Liver (tissue), 9 donors: ENCODE measurements around the gene ARHGEF26. TPM values are rescaled to one million over a fixed set of nuclear protein-coding genes. Genes with fewer than 3 reads are reported as not detected.

ENCODE experiments used
- DNase-seq: peaks from one replicate; pipeline ENCODE4 v3.0.0-alpha.2; 2017; ENCODE audit warnings: low spot score
- H3K27ac ChIP-seq, 2 donors: one replicate each; pipeline ENCODE4 v1.7.0; 2013; ENCODE audit warnings: inconsistent platforms in 2 of 2, low read length in 2 of 2, control low read depth in 1 of 2, low read depth in 1 of 2, mild to moderate bottlenecking in 1 of 2
- H3K27me3 ChIP-seq, 4 donors: one replicate each; pipeline versions ENCODE4 v1.6.1 to v1.7.0; 2013; ENCODE audit warnings: low read length in 3 of 4, inconsistent platforms in 1 of 4, mild to moderate bottlenecking in 1 of 4, moderate library complexity in 1 of 4; ENCODE audit not compliant: control insufficient read depth in 4 of 4, insufficient read depth in 4 of 4
- H3K36me3 ChIP-seq, 4 donors: one replicate each; pipeline versions ENCODE4 v1.6.1 to v1.7.0; 2013; ENCODE audit warnings: low read length in 3 of 4, mild to moderate bottlenecking in 3 of 4, low read depth in 1 of 4, moderate library complexity in 1 of 4; ENCODE audit not compliant: control insufficient read depth in 4 of 4, insufficient read depth in 3 of 4
- H3K4me1 ChIP-seq, 4 donors: one replicate each; pipeline versions ENCODE4 v1.6.1 to v1.7.0; 2013; ENCODE audit warnings: low read length in 3 of 4, mild to moderate bottlenecking in 3 of 4, moderate library complexity in 1 of 4; ENCODE audit not compliant: control insufficient read depth in 4 of 4, insufficient read depth in 4 of 4
- H3K4me3 ChIP-seq, 3 donors: one replicate each; pipeline versions ENCODE4 v1.6.1 to v1.7.0; 2013; ENCODE audit warnings: low read length in 3 of 3, control low read depth in 1 of 3, low read depth in 1 of 3, mild to moderate bottlenecking in 1 of 3
- H3K9ac ChIP-seq, 2 donors: one replicate each; pipeline ENCODE4 v1.7.0; 2013; ENCODE audit warnings: low read length in 2 of 2, mild to moderate bottlenecking in 2 of 2, moderate library complexity in 2 of 2, control low read depth in 1 of 2, low read depth in 1 of 2
- H3K9me3 ChIP-seq, 4 donors: one replicate each; pipeline versions ENCODE4 v1.6.1 to v1.7.0; 2013; ENCODE audit warnings: low read length in 3 of 4; ENCODE audit not compliant: control insufficient read depth in 4 of 4
- ATF3 ChIP-seq: IDR thresholded peaks from 2 replicates; pipeline ENCODE4 v1.6.1; 2016; ENCODE audit warnings: antibody characterized with exemption
- EGR1 ChIP-seq, 2 donors: IDR thresholded peaks; 2 replicates each; pipeline ENCODE4 v1.6.1; 2016 to 2018; ENCODE audit warnings: antibody characterized with exemption in 2 of 2, low read depth in 2 of 2
- FOXA2 ChIP-seq: IDR thresholded peaks from 2 replicates; pipeline ENCODE4 v1.6.1; 2016; ENCODE audit warnings: antibody characterized with exemption
- HNF4A ChIP-seq, 2 donors: conservative IDR thresholded peaks; 2 replicates each; pipeline ENCODE4 v1.6.1; 2016; ENCODE audit warnings: antibody characterized with exemption in 2 of 2, mild to moderate bottlenecking in 2 of 2
- HNF4G ChIP-seq: IDR thresholded peaks from 2 replicates; pipeline ENCODE4 v1.6.1; 2016; ENCODE audit warnings: antibody characterized with exemption
- JUND ChIP-seq, 2 donors: IDR thresholded peaks; 2 replicates each; pipeline ENCODE4 v1.6.1; 2016; ENCODE audit warnings: antibody characterized with exemption in 2 of 2
- MAX ChIP-seq: IDR thresholded peaks from 2 replicates; pipeline ENCODE4 v1.6.1; 2016; ENCODE audit warnings: antibody characterized with exemption
- REST ChIP-seq: IDR thresholded peaks from 2 replicates; pipeline ENCODE4 v1.6.1; 2016; ENCODE audit warnings: antibody characterized with exemption, mild to moderate bottlenecking
- RXRA ChIP-seq, 2 donors: IDR thresholded peaks; 2 replicates each; pipeline ENCODE4 v1.6.1; 2017 to 2018; ENCODE audit warnings: antibody characterized with exemption in 2 of 2, mild to moderate bottlenecking in 1 of 2
- TAF1 ChIP-seq: conservative IDR thresholded peaks from 2 replicates; pipeline ENCODE4 v1.6.1; 2016; ENCODE audit warnings: antibody characterized with exemption, mild to moderate bottlenecking
- YY1 ChIP-seq: IDR thresholded peaks from 2 replicates; pipeline ENCODE4 v1.6.1; 2016; ENCODE audit warnings: antibody characterized with exemption, mild to moderate bottlenecking
- WGBS: extraction: QIAGEN DNeasy Blood & Tissue Kit; methylation state at CpG from one replicate; pipeline ENCODE4 v1.1.7; 2013; 5-methylcytosine and 5-hydroxymethylcytosine counted together
- polyA plus RNA-seq, 2 donors: library from polyadenylated mRNA; stranded (reverse) in 1 of 2; unstranded in 1 of 2; fragments of 200-250 nt in 1 of 2; fragments of >200 nt in 1 of 2; fragmentation: Nextera tagmentation in 1 of 2; extraction: Ambion mirVana in 1 of 2; gene quantifications; one replicate each; pipeline versions ENCODE4 v1.2.1 to v1.2.3, GENCODE V29; 2013 to 2015
- total RNA-seq, 2 donors: library from RNA; depleted of rRNA; stranded (reverse); fragments of >200 nt; gene quantifications; one replicate each; pipeline ENCODE4 v1.2.3, GENCODE V29; 2014
- TF ChIP-seq, protein P1 (sequence below): fragments of 150-350 bp; IDR thresholded peaks from 2 replicates; pipeline ENCODE4 v1.5.1; 2017; ENCODE audit warnings: improper control_type of control experiment, low read depth, low read length; ENCODE audit not compliant: missing input control
- TF ChIP-seq, protein P2 (sequence below): IDR thresholded peaks from 2 replicates; pipeline ENCODE4 v1.6.1; 2016; ENCODE audit warnings: antibody characterized with exemption
- donor health status: healthy.
- donor health status: healthy.
- donor health status: healthy.
- donor health status: healthy.
- donor health status: healthy.

Gene ARHGEF26
- total and polyA plus RNA-seq, 4 donors, result 1.4 to 27.9 (median 18.7) TPM

DNA sequence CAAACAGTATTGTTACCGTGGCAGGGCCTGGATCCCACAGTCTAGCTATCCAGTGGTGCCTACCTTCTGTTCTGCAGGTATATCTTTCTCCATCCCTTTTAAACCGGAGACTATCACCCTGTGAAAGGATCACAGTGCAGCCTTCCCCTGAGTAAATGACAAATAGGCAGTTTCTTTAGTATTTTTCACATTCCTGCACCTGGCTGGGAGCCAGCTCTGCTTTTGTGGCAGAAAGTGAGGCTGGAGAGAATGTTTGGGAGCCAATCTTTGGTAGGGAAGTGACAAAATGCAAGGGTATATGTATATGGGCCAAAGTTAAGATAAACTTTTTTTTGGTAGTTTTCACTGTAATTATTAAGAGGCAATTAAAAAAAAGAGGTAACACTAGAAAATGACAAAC lies 54.8 kb downstream of the ARHGEF26 start (continued):
- TF ChIP-seq REST, result no peak

GRCh38 chr3:154177406-154177805 lies 56.2 kb downstream of the ARHGEF26 start:
- Histone ChIP-seq H3K4me1 (peaks cover 0 to 4% (median under 1%) of the 10 kb centered on the region in 4 donors), H3K9me3 (no peaks in the 10 kb centered on the region), H3K27ac (no peak overlapping the region), H3K36me3 (no peaks in the 10 kb centered on the region), H3K9ac (no peak overlapping the region), H3K27me3 (no peaks in the 10 kb centered on the region), H3K4me3 (no peak overlapping the region)
- no peak for DNase-seq
- no peak for TF ChIP-seq FOXA2
- TF ChIP-seq MAX, result no peak
- TF ChIP-seq HNF4A (conservative IDR thresholded peaks at IDR 0.05), result no peak
- TF ChIP-seq, protein P1, sequence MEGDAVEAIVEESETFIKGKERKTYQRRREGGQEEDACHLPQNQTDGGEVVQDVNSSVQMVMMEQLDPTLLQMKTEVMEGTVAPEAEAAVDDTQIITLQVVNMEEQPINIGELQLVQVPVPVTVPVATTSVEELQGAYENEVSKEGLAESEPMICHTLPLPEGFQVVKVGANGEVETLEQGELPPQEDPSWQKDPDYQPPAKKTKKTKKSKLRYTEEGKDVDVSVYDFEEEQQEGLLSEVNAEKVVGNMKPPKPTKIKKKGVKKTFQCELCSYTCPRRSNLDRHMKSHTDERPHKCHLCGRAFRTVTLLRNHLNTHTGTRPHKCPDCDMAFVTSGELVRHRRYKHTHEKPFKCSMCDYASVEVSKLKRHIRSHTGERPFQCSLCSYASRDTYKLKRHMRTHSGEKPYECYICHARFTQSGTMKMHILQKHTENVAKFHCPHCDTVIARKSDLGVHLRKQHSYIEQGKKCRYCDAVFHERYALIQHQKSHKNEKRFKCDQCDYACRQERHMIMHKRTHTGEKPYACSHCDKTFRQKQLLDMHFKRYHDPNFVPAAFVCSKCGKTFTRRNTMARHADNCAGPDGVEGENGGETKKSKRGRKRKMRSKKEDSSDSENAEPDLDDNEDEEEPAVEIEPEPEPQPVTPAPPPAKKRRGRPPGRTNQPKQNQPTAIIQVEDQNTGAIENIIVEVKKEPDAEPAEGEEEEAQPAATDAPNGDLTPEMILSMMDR, result no peak
- no peak for TF ChIP-seq EGR1 (IDR thresholded peaks at IDR 0.05; ENCODE audit: low read depth in 2 of 2)
- TF ChIP-seq, protein P2, sequence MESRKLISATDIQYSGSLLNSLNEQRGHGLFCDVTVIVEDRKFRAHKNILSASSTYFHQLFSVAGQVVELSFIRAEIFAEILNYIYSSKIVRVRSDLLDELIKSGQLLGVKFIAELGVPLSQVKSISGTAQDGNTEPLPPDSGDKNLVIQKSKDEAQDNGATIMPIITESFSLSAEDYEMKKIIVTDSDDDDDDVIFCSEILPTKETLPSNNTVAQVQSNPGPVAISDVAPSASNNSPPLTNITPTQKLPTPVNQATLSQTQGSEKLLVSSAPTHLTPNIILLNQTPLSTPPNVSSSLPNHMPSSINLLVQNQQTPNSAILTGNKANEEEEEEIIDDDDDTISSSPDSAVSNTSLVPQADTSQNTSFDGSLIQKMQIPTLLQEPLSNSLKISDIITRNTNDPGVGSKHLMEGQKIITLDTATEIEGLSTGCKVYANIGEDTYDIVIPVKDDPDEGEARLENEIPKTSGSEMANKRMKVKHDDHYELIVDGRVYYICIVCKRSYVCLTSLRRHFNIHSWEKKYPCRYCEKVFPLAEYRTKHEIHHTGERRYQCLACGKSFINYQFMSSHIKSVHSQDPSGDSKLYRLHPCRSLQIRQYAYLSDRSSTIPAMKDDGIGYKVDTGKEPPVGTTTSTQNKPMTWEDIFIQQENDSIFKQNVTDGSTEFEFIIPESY, result no peak
- no peak for TF ChIP-seq RXRA (IDR thresholded peaks at IDR 0.05)
- TF ChIP-seq HNF4G, result no peak
- no peak for TF ChIP-seq YY1
- TF ChIP-seq ATF3, result no peak
- no peak for TF ChIP-seq REST
- no peak for TF ChIP-seq JUND (IDR thresholded peaks at IDR 0.05)
- no peak for TF ChIP-seq TAF1
- WGBS, result 95% methylated on average over 1 of the region's 1 CpG
